HG03378 (cell line): ENCODE data around the gene PRR11.
A peak's percentile ranks its signal among the peaks of the same experiment; 100 is the strongest.
"Not testable (repeated sequence)": the region's sequence is repeated elsewhere in the genome, so short reads cannot be mapped to it uniquely, and the experiment has no call there.

Experiments
- ATAC-seq: cut with Tn5 transposase; IDR thresholded peaks from one replicate; pipeline ENCODE4 v1.9.1; 2021; ENCODE audit warnings: mild to moderate bottlenecking, moderate library complexity; ENCODE audit not compliant: unreplicated experiment

PRR11 gene

GRCh38 chr17:59151006-59151405, 4.5 kb upstream of the PRR11 start:
- ATAC-seq = no peak

DNA sequence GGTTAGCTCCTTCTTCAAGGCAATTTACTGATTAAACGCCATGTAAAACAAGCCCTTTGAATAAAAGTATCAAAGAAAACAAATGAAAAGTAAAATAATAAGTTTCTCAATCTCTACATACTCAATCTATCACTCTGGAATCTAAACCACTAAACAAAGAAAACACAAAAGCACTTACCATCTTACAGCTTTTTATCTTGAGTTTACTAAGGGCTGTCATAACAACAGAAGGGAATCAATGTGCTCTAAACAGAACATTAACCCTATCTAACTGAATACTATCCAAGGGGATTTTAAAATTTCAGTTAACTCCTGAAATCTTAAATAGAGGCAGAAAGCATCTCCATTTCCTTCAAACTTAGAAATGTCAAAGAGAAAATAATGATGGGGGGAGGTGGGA, 4.0 kb upstream of the PRR11 start:
- no peak for ATAC-seq

- no peak for ATAC-seq
Observed at GRCh38 chr17:59152925-59153324, 2.6 kb upstream of the PRR11 start.

GRCh38 chr17:59154292-59154720, 1.2 kb upstream of the PRR11 start:
- ATAC-seq = no peak

GRCh38 chr17:59154721-59155438, 666 bp upstream of the PRR11 start, which contains the start of gene SKA2:
TSS of gene SKA2 (minus strand) at chr17:59155186. CDS start at chr17:59155163, 23 bp downstream.
- ATAC-seq = peak; percentile 84

GRCh38 chr17:59160157-59161025, 4.8 kb downstream of the PRR11 start:
- ATAC-seq = no peak

- no peak for ATAC-seq
Observed at GRCh38 chr17:59161477-59161876, 5.9 kb downstream of the PRR11 start.

DNA sequence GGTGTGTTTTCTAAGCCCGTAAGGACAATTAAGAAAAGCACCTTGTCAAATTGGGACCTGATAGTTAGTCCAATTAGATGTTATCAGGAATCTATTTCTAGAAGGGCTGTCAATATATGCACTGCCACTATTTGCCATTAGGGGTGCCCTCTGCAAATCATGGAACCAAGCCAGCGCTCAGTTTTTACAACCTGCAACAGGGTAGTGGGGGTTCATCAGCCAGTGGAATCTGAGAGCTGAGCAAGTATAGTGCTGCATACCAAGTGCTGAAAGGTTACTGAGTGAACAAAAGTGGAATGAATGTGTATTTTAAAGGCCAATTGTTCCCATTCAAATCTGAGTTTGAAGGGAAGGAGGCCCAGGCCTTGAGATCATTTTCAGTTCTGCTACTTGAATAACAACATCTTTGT, 10.4 kb downstream of the PRR11 start:
- no peak for ATAC-seq

- ATAC-seq = no peak
Observed at GRCh38 chr17:59167571-59168001, 12.0 kb downstream of the PRR11 start.

- ATAC-seq = no peak
Observed at GRCh38 chr17:59172436-59173004, 17.0 kb downstream of the PRR11 start.

- no peak for ATAC-seq
Observed at GRCh38 chr17:59174671-59175070, 19.1 kb downstream of the PRR11 start.

- ATAC-seq = no peak
Observed at GRCh38 chr17:59175076-59175475, 19.5 kb downstream of the PRR11 start.

GRCh38 chr17:59178266-59178985, 22.9 kb downstream of the PRR11 start:
- ATAC-seq = no peak

GRCh38 chr17:59179601-59180000, 24.1 kb downstream of the PRR11 start:
- not testable (repeated sequence) for ATAC-seq

- no peak for ATAC-seq
Observed at GRCh38 chr17:59180626-59181025, 25.1 kb downstream of the PRR11 start.

- ATAC-seq = no peak
Observed at GRCh38 chr17:59181481-59181880, 25.9 kb downstream of the PRR11 start.

GRCh38 chr17:59185997-59186396, 30.5 kb downstream of the PRR11 start:
- ATAC-seq = no peak

GRCh38 chr17:59186850-59187249, 31.3 kb downstream of the PRR11 start:
- no peak for ATAC-seq

GRCh38 chr17:59190806-59191205, 35.3 kb downstream of the PRR11 start:
- no peak for ATAC-seq

DNA sequence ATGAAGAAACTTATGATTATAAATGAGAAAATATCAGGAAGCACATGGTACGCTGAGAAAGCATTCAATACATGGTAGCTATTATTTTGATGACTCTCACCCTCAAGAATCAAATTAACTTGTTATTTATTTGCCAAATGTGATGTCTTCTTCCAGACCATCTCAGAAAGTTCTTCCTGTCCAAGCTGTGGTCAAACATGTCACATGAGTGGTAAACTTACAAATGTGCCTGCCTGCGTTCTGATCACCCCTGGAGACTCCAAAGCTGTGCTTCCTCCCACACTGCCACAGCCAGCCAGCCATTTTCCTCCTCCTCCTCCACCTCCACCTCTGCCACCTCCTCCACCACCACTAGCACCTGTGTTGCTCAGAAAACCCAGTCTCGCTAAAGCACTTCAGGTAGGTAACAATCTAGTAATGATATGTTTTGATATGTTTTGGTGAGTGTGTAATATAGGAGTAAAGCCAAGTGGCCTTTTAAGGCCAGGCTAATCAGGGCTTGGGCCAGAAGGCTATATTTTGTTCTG, 37.9 kb downstream of the PRR11 start:
- no peak for ATAC-seq

- no peak for ATAC-seq
Observed at GRCh38 chr17:59199398-59199797, 43.9 kb downstream of the PRR11 start.
